Left lung (tissue), 10 donors: ENCODE data around the gene IMPA2. TPM values are rescaled to one million over a fixed set of nuclear protein-coding genes. Genes with fewer than 3 reads are reported as not detected.
A peak's percentile ranks its signal among the peaks of the same experiment; 100 is the strongest.

Source experiments
- ATAC-seq: fragments of 200-7000 bp; cut with Tn5 transposase; one replicate; pipeline ENCODE4 v1.9.1; 2020; ENCODE audit warnings: moderate library complexity
- DNase-seq, 4 donors: peaks; one replicate each; pipeline ENCODE4 v3.0.0-alpha.2; 2013 to 2020
- H3K27ac ChIP-seq, 2 donors: fragments of 200-600 bp; sonication (generic) in 1 of 2; one replicate each; pipeline versions ENCODE4 v1.5.0 to v1.8.0; 2020 to 2021
- H3K27me3 ChIP-seq, 2 donors: fragments of 200-600 bp; sonication (generic) in 1 of 2; one replicate each; pipeline versions ENCODE4 v1.5.0 to v1.8.0; 2020 to 2021
- H3K36me3 ChIP-seq, 2 donors: fragments of 200-600 bp; sonication (generic) in 1 of 2; one replicate each; pipeline versions ENCODE4 v1.5.0 to v1.8.0; 2020 to 2021
- H3K4me1 ChIP-seq, 2 donors: fragments of 200-600 bp; one replicate each; pipeline ENCODE4 v1.8.0; 2021
- H3K4me3 ChIP-seq, 2 donors: fragments of 200-600 bp; sonication (generic) in 1 of 2; one replicate each; pipeline versions ENCODE4 v1.5.0 to v1.8.0; 2020 to 2021; ENCODE audit warnings: mild to moderate bottlenecking in 1 of 2
- H3K9me3 ChIP-seq, 2 donors: fragments of 200-600 bp; sonication (generic) in 1 of 2; one replicate each; pipeline versions ENCODE4 v1.5.0 to v1.8.0; 2020 to 2021
- intact Hi-C, 2 donors: fragments of 100-400 bp; cut with DNase I; formaldehyde crosslinking; loops; one replicate each; pipeline versions ENCODE4 v1.11.2 to v1.14.2; 2022
- polyA plus RNA-seq, 6 donors: library from polyadenylated mRNA; unstranded; fragments of 120-200 nt; gene quantifications; one replicate each; pipeline ENCODE4 v1.2.1, GENCODE V29; 2013; ENCODE audit not compliant: insufficient read length in 6 of 6
- total RNA-seq, 2 donors: library from RNA; stranded (reverse); fragmentation: NEBNext Ultra II Directional; extraction: Animal tissue kit (Norgen Biotek cat#: 25700); gene quantifications; one replicate each; pipeline ENCODE4 v1.2.1, GENCODE V29; 2021
- TF ChIP-seq, protein P1 (sequence below), 2 donors: fragments of 200-600 bp; sonication (generic) in 1 of 2; IDR thresholded peaks; one replicate each; pipeline versions ENCODE4 v1.5.0 to v1.8.0; 2021; ENCODE audit warnings: antibody characterized with exemption in 2 of 2
- donor health status: DM: no; HTN: yes; CAD: no.
- donor health status: DM: no; HTN: no; CAD: no.

Gene IMPA2
- total and polyA plus RNA-seq, 8 donors, result 62.2 to 93.4 (median 82.2) TPM

DNA sequence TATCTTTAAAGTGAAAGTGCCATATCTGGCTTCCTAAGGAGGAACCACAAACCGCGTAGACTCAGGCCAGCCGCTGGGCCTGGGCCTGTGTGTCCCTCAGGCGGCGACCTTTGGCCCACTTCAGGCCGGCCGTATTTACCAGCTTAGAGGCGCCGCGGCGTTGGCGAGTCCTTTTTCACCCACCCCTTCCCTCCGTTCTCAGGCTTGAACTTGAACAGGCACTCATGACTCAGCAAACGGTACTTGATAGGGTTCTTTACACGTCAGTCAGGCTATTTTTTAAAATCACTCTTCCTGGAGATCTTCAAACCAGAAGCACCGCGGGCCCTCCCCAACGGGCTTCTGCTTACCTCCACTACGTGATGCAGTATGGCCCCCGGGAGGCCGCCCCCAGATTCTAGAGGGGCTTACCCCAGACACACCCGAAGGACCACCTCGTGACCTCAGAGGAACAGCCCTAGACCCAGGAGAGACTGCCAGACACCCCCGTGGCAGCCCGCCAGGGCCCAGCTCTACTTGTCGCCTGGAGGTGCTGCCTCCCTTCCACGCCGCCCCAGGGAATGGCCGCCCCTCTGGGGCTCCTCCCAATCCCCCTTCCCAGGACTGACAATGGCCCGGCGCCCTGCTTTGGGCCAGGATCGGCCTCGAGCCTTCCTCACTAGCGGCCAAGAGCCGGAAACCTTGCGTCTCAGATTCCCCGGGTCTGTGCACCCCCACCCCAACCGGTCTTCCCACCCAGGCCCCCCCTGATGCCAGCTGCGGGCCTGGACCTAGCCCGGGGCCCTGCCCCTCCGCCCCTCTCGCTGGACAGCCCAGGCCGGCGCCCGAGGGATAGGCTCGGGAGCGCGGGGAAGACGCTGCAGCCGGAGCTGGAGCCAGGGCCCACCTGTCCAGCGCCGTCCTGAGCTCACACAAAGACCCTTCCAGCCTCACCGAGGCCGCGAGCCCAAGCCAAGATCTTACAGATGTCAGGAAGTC lies 33.8 kb upstream of the IMPA2 start:
- DNase-seq (peak; percentile 66 to 98 (median 93)), ATAC-seq (peak; percentile 95)
- H3K27me3 ChIP-seq, result no peaks in the 10 kb centered on the region
- H3K4me3 ChIP-seq, result peak overlapping the region; percentile 38 to 43
- intact Hi-C loops, result no loop called here
- H3K27ac ChIP-seq, result peak overlapping the region; percentile 94 to 95
- H3K9me3 ChIP-seq, result no peaks in the 10 kb centered on the region
- H3K4me1 ChIP-seq, result peaks cover 13 to 33% of the 10 kb centered on the region in 2 donors
- H3K36me3 ChIP-seq, result no peaks in the 10 kb centered on the region
- TF ChIP-seq, protein P1, sequence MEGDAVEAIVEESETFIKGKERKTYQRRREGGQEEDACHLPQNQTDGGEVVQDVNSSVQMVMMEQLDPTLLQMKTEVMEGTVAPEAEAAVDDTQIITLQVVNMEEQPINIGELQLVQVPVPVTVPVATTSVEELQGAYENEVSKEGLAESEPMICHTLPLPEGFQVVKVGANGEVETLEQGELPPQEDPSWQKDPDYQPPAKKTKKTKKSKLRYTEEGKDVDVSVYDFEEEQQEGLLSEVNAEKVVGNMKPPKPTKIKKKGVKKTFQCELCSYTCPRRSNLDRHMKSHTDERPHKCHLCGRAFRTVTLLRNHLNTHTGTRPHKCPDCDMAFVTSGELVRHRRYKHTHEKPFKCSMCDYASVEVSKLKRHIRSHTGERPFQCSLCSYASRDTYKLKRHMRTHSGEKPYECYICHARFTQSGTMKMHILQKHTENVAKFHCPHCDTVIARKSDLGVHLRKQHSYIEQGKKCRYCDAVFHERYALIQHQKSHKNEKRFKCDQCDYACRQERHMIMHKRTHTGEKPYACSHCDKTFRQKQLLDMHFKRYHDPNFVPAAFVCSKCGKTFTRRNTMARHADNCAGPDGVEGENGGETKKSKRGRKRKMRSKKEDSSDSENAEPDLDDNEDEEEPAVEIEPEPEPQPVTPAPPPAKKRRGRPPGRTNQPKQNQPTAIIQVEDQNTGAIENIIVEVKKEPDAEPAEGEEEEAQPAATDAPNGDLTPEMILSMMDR (IDR thresholded peaks at IDR 0.05), result no peak

DNA sequence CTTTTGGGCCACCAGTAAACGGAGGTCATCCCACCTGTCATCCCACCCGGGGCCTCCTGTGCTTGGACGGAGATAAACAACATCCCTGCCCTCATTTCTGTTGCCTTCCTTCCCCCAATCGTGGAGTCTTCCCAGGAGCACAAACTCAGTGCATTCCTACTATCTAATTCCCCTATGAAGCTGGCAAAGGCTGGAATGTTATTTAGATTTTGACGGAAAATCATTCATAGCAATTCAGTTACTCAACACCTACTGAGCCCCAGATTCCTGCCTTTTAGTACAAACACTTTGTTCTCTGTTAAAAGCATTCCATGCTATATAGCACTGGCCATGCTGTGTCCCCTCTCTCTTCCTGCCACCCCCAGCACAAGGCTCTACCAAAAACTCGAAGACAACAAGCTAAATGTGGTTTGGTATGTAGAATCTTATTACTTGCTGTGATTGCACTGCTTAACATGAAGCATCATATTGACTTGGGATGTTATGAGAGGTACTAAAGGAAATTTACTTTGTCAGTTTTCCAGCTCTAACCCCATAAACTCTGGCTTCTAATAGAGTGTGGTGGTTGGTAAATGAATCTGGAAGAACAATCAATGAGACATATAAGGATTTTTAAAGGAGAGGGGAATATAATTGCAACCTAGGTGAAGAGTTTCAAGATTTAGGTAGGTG lies 32.3 kb upstream of the IMPA2 start:
- Histone ChIP-seq H3K36me3 (no peaks in the 10 kb centered on the region), H3K27ac (peak overlapping the region; percentile 29 to 94), H3K4me1 (peaks cover 13 to 33% of the 10 kb centered on the region in 2 donors), H3K4me3 (no peak overlapping the region), H3K27me3 (no peaks in the 10 kb centered on the region), H3K9me3 (no peaks in the 10 kb centered on the region)
- intact Hi-C loops, result no loop called here
- ATAC-seq (no peak), DNase-seq (no peak)
- TF ChIP-seq, protein P1 (IDR thresholded peaks at IDR 0.05), result no peak

DNA sequence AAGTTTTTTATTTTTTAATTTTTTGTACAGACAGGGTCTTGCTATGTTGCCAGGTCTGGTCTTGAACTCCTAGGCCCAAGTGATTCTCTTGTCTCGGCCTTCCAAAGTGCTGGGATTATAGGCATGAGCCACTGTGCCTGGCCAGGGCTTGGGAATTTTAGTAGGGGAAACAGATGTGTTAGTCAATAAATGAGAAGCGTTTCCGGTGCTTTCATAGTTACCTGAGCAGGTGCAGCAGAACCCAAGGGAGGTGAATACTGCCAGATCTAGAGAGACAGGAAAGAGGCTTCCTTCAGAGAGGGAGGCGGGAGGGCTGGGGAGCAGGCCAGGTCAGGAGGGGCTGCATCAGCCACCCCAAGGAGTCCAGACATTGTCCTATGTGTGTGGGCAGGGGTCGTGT lies 30.5 kb upstream of the IMPA2 start:
- ATAC-seq (no peak), DNase-seq (no peak)
- no peaks in the 10 kb centered on the region for H3K27me3 ChIP-seq
- intact Hi-C loops, result no loop called here
- TF ChIP-seq, protein P1 (IDR thresholded peaks at IDR 0.05), result no peak
- peaks cover 20 to 48% of the 10 kb centered on the region in 2 donors for H3K4me1 ChIP-seq
- H3K36me3 ChIP-seq, result no peaks in the 10 kb centered on the region
- no peak overlapping the region for H3K27ac ChIP-seq
- no peaks in the 10 kb centered on the region for H3K9me3 ChIP-seq
- H3K4me3 ChIP-seq, result no peak overlapping the region

DNA sequence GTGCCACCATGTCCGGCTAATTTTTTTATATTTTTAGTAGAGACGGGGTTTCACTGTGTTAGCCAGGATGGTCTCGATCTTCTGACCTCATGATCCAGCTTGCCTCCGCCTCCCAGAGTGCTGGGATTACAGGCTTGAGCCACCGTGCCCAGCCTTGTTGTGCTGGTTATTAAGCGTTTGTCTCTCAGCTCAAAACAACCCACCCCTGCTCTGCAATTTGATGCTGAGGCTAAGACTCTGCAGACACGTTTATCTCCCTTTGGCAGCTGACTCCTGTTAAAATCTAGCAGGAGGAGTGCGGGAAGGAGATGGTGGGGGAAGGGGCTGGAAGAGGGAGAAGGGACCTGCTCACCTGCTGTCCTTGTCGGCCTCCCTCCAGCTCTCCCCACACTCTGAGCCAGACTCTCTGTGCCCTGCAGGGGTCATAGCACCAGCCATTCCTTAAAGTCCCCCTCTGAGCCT lies 29.9 kb upstream of the IMPA2 start:
- no peaks in the 10 kb centered on the region for H3K36me3 ChIP-seq
- TF ChIP-seq, protein P1 (IDR thresholded peaks at IDR 0.05), result no peak

DNA sequence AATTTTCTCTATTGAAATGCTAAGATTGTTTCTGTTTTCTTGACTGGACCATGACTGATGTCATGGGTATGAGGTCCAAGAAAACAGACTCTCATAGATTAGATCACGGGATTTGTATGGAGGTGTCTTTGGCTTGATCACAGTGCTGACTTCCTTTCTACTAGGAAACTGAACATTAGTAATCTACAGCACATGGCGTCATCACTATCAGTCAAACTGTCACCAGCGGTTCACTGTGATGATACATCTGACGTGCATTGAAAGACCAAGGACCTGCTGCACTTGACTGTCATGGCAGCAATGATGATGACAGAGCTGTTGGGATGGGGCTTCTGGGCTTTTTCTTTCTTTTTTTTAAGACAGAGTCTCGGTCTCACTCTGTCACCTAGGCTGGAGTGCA lies 28.2 kb upstream of the IMPA2 start:
- no peak overlapping the region for H3K4me3 ChIP-seq
- H3K27me3 ChIP-seq, result no peaks in the 10 kb centered on the region
- TF ChIP-seq, protein P1 (IDR thresholded peaks at IDR 0.05), result no peak
- H3K4me1 ChIP-seq, result peaks cover 7 to 29% of the 10 kb centered on the region in 2 donors
- DNase-seq (no peak), ATAC-seq (no peak)
- H3K27ac ChIP-seq, result no peak overlapping the region
- H3K9me3 ChIP-seq, result peaks cover 0 to 19% of the 10 kb centered on the region in 2 donors
- H3K36me3 ChIP-seq, result no peaks in the 10 kb centered on the region
- intact Hi-C loops, result no loop called here

More for the DNA sequence above, 29.9 kb upstream of the IMPA2 start:
- Histone ChIP-seq H3K9me3 (peaks cover 0 to 2% of the 10 kb centered on the region in 2 donors), H3K4me1 (peaks cover 19 to 46% of the 10 kb centered on the region in 2 donors), H3K4me3 (no peak overlapping the region), H3K27me3 (no peaks in the 10 kb centered on the region), H3K27ac (no peak overlapping the region)
- ATAC-seq (no peak), DNase-seq (no peak)
- intact Hi-C loops, result no loop called here
